ENCODE measurements around the gene IPO13. TPM values are rescaled to one million over a fixed set of nuclear protein-coding genes. Genes with fewer than 3 reads are reported as not detected.

Gene IPO13
- polyA plus RNA-seq, 1 of the 3 experiments (the other 2 are of a cell fraction), result 15.5 TPM

DNA sequence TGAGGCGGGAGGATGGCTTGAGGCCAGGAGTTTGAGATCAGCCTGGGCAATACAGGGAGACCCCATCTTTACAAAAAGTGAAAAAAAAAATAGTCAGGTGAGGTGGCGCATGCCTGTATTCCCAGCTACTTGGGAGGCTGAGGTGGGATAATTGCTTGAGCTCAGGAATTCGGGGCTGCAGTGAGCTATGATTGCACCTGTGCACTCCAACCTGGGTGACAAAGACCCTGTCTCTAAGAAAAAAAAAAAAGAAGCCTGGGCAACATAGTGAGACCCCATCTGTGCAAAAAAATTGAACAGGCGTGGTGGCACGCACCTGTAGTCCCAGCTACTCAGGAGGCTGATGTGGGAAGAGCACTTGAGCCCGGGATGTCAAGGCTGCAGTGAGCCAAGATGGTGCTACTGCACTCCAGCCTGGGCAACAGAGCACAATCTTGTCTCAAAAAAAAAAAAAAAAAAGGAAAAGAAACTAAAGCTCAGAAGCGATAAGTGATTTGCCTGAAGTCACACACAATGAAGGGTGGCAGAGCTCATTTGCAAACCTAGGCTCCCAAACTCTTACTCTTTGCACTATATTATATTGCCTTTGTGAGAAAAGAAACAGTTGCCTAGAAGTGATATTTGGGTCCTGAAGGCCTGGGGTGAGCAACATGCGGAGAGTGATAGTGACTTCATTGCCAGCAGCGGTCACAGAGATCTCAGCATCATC, 46.6 kb downstream of the IPO13 start:
- ChIA-PET POLR2A (no interaction called here), CTCF (interaction anchor here (0.7 to 20.6 kb wide), 6 partner anchors 8 to 287 kb away, joined by 3 to 598 read pairs (median 3); partner anchors contain the start of gene SLC6A9)
- H3K27ac ChIP-seq (ENCODE audit: low read depth in 2 of 2, low read length in 1 of 2), result no peak overlapping the region
- no peaks in the 10 kb centered on the region for H3K9me2 ChIP-seq
- no peak overlapping the region for H3K9ac ChIP-seq
- H2AFZ ChIP-seq (ENCODE audit: low read depth), result no peak overlapping the region
- H3K9me3 ChIP-seq, result no peaks in the 10 kb centered on the region
- no peaks in the 10 kb centered on the region for H3K27me3 ChIP-seq (ENCODE audit: insufficient read depth)
- H3K4me1 ChIP-seq (ENCODE audit: control insufficient read depth in 1 of 2, insufficient read depth in 2 of 2, low read depth in 1 of 2, low read length in 1 of 2), result peaks cover 8 to 58% of the 10 kb centered on the region in 2 experiments
- no peaks in the 10 kb centered on the region for H3K79me2 ChIP-seq (ENCODE audit: insufficient read depth)
- H4K20me1 ChIP-seq (ENCODE audit: insufficient read depth), result no peaks in the 10 kb centered on the region
- H3K4me3 ChIP-seq (ENCODE audit: low read depth in 2 of 2, low read length in 1 of 2), result no peak overlapping the region
- H3K36me3 ChIP-seq (replicated peaks in 1 of 2; ENCODE audit: control insufficient read depth in 1 of 2, insufficient read depth in 2 of 2, low read length in 1 of 2), result no peaks in the 10 kb centered on the region
- H3K4me2 ChIP-seq, result no peak overlapping the region
- TF ChIP-seq, protein P1, sequence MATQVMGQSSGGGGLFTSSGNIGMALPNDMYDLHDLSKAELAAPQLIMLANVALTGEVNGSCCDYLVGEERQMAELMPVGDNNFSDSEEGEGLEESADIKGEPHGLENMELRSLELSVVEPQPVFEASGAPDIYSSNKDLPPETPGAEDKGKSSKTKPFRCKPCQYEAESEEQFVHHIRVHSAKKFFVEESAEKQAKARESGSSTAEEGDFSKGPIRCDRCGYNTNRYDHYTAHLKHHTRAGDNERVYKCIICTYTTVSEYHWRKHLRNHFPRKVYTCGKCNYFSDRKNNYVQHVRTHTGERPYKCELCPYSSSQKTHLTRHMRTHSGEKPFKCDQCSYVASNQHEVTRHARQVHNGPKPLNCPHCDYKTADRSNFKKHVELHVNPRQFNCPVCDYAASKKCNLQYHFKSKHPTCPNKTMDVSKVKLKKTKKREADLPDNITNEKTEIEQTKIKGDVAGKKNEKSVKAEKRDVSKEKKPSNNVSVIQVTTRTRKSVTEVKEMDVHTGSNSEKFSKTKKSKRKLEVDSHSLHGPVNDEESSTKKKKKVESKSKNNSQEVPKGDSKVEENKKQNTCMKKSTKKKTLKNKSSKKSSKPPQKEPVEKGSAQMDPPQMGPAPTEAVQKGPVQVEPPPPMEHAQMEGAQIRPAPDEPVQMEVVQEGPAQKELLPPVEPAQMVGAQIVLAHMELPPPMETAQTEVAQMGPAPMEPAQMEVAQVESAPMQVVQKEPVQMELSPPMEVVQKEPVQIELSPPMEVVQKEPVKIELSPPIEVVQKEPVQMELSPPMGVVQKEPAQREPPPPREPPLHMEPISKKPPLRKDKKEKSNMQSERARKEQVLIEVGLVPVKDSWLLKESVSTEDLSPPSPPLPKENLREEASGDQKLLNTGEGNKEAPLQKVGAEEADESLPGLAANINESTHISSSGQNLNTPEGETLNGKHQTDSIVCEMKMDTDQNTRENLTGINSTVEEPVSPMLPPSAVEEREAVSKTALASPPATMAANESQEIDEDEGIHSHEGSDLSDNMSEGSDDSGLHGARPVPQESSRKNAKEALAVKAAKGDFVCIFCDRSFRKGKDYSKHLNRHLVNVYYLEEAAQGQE (IDR thresholded peaks at IDR 0.05; ENCODE audit: low read depth, low read length), result no peak
- TF ChIP-seq PBX3 (IDR thresholded peaks at IDR 0.05), result no peak
- no peak for TF ChIP-seq MEF2A (IDR thresholded peaks at IDR 0.05; ENCODE audit: borderline replicate concordance, low read depth)
- TF ChIP-seq IRF3 (IDR thresholded peaks at IDR 0.05; ENCODE audit: low read depth, low read length), result no peak
- no peak for TF ChIP-seq SIN3A (IDR thresholded peaks at IDR 0.05; ENCODE audit: borderline replicate concordance, low read depth, low read length)
- no peak for TF ChIP-seq RFX5 (IDR thresholded peaks at IDR 0.05; ENCODE audit: low read length)
- no peak for TF ChIP-seq TAF1 (IDR thresholded peaks at IDR 0.05; ENCODE audit: borderline replicate concordance, low read depth, low read length)
- TF ChIP-seq, protein P2, sequence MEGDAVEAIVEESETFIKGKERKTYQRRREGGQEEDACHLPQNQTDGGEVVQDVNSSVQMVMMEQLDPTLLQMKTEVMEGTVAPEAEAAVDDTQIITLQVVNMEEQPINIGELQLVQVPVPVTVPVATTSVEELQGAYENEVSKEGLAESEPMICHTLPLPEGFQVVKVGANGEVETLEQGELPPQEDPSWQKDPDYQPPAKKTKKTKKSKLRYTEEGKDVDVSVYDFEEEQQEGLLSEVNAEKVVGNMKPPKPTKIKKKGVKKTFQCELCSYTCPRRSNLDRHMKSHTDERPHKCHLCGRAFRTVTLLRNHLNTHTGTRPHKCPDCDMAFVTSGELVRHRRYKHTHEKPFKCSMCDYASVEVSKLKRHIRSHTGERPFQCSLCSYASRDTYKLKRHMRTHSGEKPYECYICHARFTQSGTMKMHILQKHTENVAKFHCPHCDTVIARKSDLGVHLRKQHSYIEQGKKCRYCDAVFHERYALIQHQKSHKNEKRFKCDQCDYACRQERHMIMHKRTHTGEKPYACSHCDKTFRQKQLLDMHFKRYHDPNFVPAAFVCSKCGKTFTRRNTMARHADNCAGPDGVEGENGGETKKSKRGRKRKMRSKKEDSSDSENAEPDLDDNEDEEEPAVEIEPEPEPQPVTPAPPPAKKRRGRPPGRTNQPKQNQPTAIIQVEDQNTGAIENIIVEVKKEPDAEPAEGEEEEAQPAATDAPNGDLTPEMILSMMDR (IDR thresholded peaks at IDR 0.05), result no peak
- no peak for TF ChIP-seq YY1 (IDR thresholded peaks at IDR 0.05; ENCODE audit: low read depth)
- DNase-seq, result no peak
- WGBS (ENCODE audit: low lambda C conversion rate), result 98% methylated on average over 9 of the region's 9 CpGs
- peaks cover 8% of the 10 kb centered on the region for H3F3A ChIP-seq (replicated peaks; ENCODE audit: insufficient read depth)

Measured in SK-N-SH (cell line).